Activated CD8-positive, alpha-beta memory T cell treated with anti-CD3 and anti-CD28 coated beads for 48 hours (primary cell): ENCODE data around the gene SORCS2.
"Not testable (repeated sequence)": the region's sequence is repeated elsewhere in the genome, so short reads cannot be mapped to it uniquely, and the experiment has no call there.

Experiments
- DNase-seq, 3 experiments: peaks; one replicate each; pipeline ENCODE4 v3.0.0-alpha.2; 2020; ENCODE audit warnings: low read depth in 2 of 3, low spot score in 2 of 3

Gene SORCS2

GRCh38 chr4:7435471-7436061 is 243.2 kb downstream of the SORCS2 start:
- no peak for DNase-seq

- DNase-seq, result no peak
These were observed 243.9 kb downstream of the SORCS2 start for GRCh38 chr4:7436256-7436655.

GRCh38 chr4:7439699-7440098 is 247.4 kb downstream of the SORCS2 start:
- no peak for DNase-seq

GRCh38 chr4:7441201-7441600 is 248.9 kb downstream of the SORCS2 start:
- DNase-seq, result no peak

- DNase-seq, result no peak
These were observed 250.3 kb downstream of the SORCS2 start for GRCh38 chr4:7442574-7443162.

GRCh38 chr4:7444314-7444713 is 252.0 kb downstream of the SORCS2 start:
- no peak for DNase-seq

- no peak for DNase-seq
These were observed 252.4 kb downstream of the SORCS2 start for GRCh38 chr4:7444731-7445130.

- DNase-seq, result no peak
These were observed 254.9 kb downstream of the SORCS2 start for GRCh38 chr4:7447236-7447635.

- DNase-seq, result no peak
These were observed 255.7 kb downstream of the SORCS2 start for GRCh38 chr4:7448036-7448435.

- no peak for DNase-seq
These were observed 258.6 kb downstream of the SORCS2 start for GRCh38 chr4:7450775-7451433.

- no peak for DNase-seq
These were observed 259.1 kb downstream of the SORCS2 start for GRCh38 chr4:7451434-7451789.

GRCh38 chr4:7451800-7452199 is 259.5 kb downstream of the SORCS2 start:
- DNase-seq, result no peak

- not testable (repeated sequence) for DNase-seq
These were observed 260.5 kb downstream of the SORCS2 start for GRCh38 chr4:7452802-7453201.

GRCh38 chr4:7457201-7458065 is 265.1 kb downstream of the SORCS2 start:
- no peak for DNase-seq

GRCh38 chr4:7458066-7458425 is 265.7 kb downstream of the SORCS2 start:
- no peak for DNase-seq

GRCh38 chr4:7458477-7458876 is 266.1 kb downstream of the SORCS2 start:
- no peak for DNase-seq

GRCh38 chr4:7459471-7459870 is 267.1 kb downstream of the SORCS2 start:
- DNase-seq, result no peak

GRCh38 chr4:7460566-7460965 is 268.2 kb downstream of the SORCS2 start:
- DNase-seq, result no peak

- no peak for DNase-seq
These were observed 268.9 kb downstream of the SORCS2 start for GRCh38 chr4:7461230-7461629.

- DNase-seq, result no peak
These were observed 270.2 kb downstream of the SORCS2 start for GRCh38 chr4:7462509-7462971.

GRCh38 chr4:7463566-7464258 is 271.4 kb downstream of the SORCS2 start:
- DNase-seq, result no peak
